ENCODE measurements around the gene ACACA.

The ACACA gene

GRCh38 chr17:37344519-37344918 lies 62.1 kb downstream of the ACACA start:
- no peak for DNase-seq (ENCODE audit: low spot score)

- no peak for DNase-seq (ENCODE audit: low spot score)
These were observed 64.0 kb downstream of the ACACA start for GRCh38 chr17:37342589-37342988.

GRCh38 chr17:37340804-37341203 lies 65.8 kb downstream of the ACACA start:
- no peak for DNase-seq (ENCODE audit: low spot score)

- DNase-seq (ENCODE audit: low spot score): peak; percentile 38
These were observed 67.3 kb downstream of the ACACA start for GRCh38 chr17:37339321-37339720.

- no peak for DNase-seq (ENCODE audit: low spot score)
These were observed 67.8 kb downstream of the ACACA start for GRCh38 chr17:37338847-37339246.

- no peak for DNase-seq (ENCODE audit: low spot score)
These were observed 79.1 kb downstream of the ACACA start for GRCh38 chr17:37327341-37328090.

GRCh38 chr17:37322826-37323561 lies 83.6 kb downstream of the ACACA start:
- DNase-seq (ENCODE audit: low spot score): peak; percentile 92

GRCh38 chr17:37322106-37322505 lies 84.5 kb downstream of the ACACA start:
- no peak for DNase-seq (ENCODE audit: low spot score)

- no peak for DNase-seq (ENCODE audit: low spot score)
These were observed 87.6 kb downstream of the ACACA start for GRCh38 chr17:37318931-37319594.

GRCh38 chr17:37317867-37318266 lies 88.8 kb downstream of the ACACA start:
- DNase-seq (ENCODE audit: low spot score): no peak

GRCh38 chr17:37315601-37316000 lies 91.0 kb downstream of the ACACA start:
- no peak for DNase-seq (ENCODE audit: low spot score)

GRCh38 chr17:37312137-37312923 lies 94.3 kb downstream of the ACACA start:
- DNase-seq (ENCODE audit: low spot score): no peak

GRCh38 chr17:37310940-37311339 lies 95.7 kb downstream of the ACACA start:
- no peak for DNase-seq (ENCODE audit: low spot score)

- DNase-seq (ENCODE audit: low spot score): no peak
These were observed 97.6 kb downstream of the ACACA start for GRCh38 chr17:37309051-37309450.

GRCh38 chr17:37305406-37305905 lies 101.2 kb downstream of the ACACA start:
- DNase-seq (ENCODE audit: low spot score): no peak

GRCh38 chr17:37301288-37301687 lies 105.3 kb downstream of the ACACA start:
- DNase-seq (ENCODE audit: low spot score): peak; percentile 67

GRCh38 chr17:37300683-37301082 lies 106.0 kb downstream of the ACACA start:
- DNase-seq (ENCODE audit: low spot score): peak; percentile 47

- DNase-seq (ENCODE audit: low spot score): peak; percentile 75
These were observed 107.2 kb downstream of the ACACA start for GRCh38 chr17:37299257-37299980.

GRCh38 chr17:37295888-37296287 lies 110.7 kb downstream of the ACACA start:
- DNase-seq (ENCODE audit: low spot score): no peak

GRCh38 chr17:37294888-37295287 lies 111.7 kb downstream of the ACACA start:
- DNase-seq (ENCODE audit: low spot score): no peak

- no peak for DNase-seq (ENCODE audit: low spot score)
These were observed 112.9 kb downstream of the ACACA start for GRCh38 chr17:37293770-37294169.

Data from cerebellar cortex (tissue), 1 donor.